ENCODE data around the gene GNMT.

- TF ChIP-seq POLR2A (IDR thresholded peaks at IDR 0.05) (no peak), CTCF (IDR thresholded peaks at IDR 0.05) (no peak)
Measured at GRCh38 chr6:42939810-42940167, 20.8 kb upstream of the GNMT start.

Data from lower leg skin (tissue), 3 donors.